IMR-90 (cell line): Measurements from ENCODE around the gene HS6ST2. TPM values are rescaled to one million over a fixed set of nuclear protein-coding genes. Genes with fewer than 3 reads are reported as not detected.

Experiments used
- ATAC-seq: fragments of 200-7000 bp; cut with Tn5 transposase; 2 replicates; pipeline ENCODE4 v1.9.1; 2020; ENCODE audit warnings: low read depth, mild to moderate bottlenecking, moderate library complexity
- BruUV-seq: library from RNA; stranded (reverse); fragments of 400-500 nt; replicated peaks from 2 replicates; lab custom pipeline; 2021; lab: Mats Ljungman, UMichigan
- CTCF ChIA-PET: fragments of 300-600 bp; formaldehyde crosslinking; extraction: SDS; loops from one replicate; lab custom pipeline; 2021; ENCODE audit warnings: antibody characterized with exemption; lab: Yijun Ruan, JAX
- POLR2A ChIA-PET: fragments of 300-600 bp; sonication (Branson Sonifier 250); formaldehyde crosslinking; loops from one replicate; lab custom pipeline; 2022; ENCODE audit warnings: antibody characterized with exemption; ENCODE audit not compliant: unreplicated experiment; lab: Charles Lee
- DNase-seq: peaks from one replicate; pipeline ENCODE4 v3.0.0; 2013
- H2AFZ ChIP-seq: replicated peaks from 2 replicates; pipeline ENCODE3; 2013; ENCODE audit warnings: low read length, mild to moderate bottlenecking; ENCODE audit not compliant: poor library complexity
- H2AK5ac ChIP-seq: 2 replicates; pipeline ENCODE4 v1.6.1; 2013; ENCODE audit warnings: low read depth, low read length, inconsistent platforms
- H2AK9ac ChIP-seq: replicated peaks from 2 replicates; pipeline ENCODE3; 2013; ENCODE audit warnings: mild to moderate bottlenecking, low read depth, low read length, moderate library complexity; ENCODE audit not compliant: poor library complexity
- H2BK120ac ChIP-seq: 2 replicates; pipeline ENCODE4 v1.6.1; 2013; ENCODE audit warnings: low read depth, low read length, inconsistent platforms
- H2BK15ac ChIP-seq: 3 replicates; pipeline ENCODE4 v1.6.1; 2013; ENCODE audit warnings: low read depth, low read length, inconsistent platforms
- H2BK20ac ChIP-seq: 2 replicates; pipeline ENCODE4 v1.6.1; 2013; ENCODE audit warnings: low read depth, mild to moderate bottlenecking, inconsistent platforms, low read length, moderate library complexity
- H2BK5ac ChIP-seq: 2 replicates; pipeline ENCODE4 v1.6.1; 2013; ENCODE audit warnings: mild to moderate bottlenecking, low read depth, low read length, inconsistent platforms; ENCODE audit not compliant: poor library complexity, severe bottlenecking
- H3K14ac ChIP-seq: replicated peaks from 2 replicates; pipeline ENCODE4 v1.6.1; 2013; ENCODE audit warnings: low read depth, low read length, inconsistent platforms
- H3K18ac ChIP-seq: 2 replicates; pipeline ENCODE4 v1.6.1; 2013; ENCODE audit warnings: low read depth, low read length, control low read depth
- H3K23ac ChIP-seq: 2 replicates; pipeline ENCODE4 v1.6.1; 2013; ENCODE audit warnings: low read depth, low read length, inconsistent platforms
- H3K27ac ChIP-seq: 2 replicates; pipeline ENCODE4 v1.5.1; 2013; ENCODE audit warnings: mild to moderate bottlenecking, control low read depth, low read length; ENCODE audit not compliant: insufficient read depth
- H3K27me3 ChIP-seq: 2 replicates; pipeline ENCODE4 v1.6.1; 2013; ENCODE audit warnings: low read length; ENCODE audit not compliant: control insufficient read depth, insufficient read depth
- H3K36me3 ChIP-seq: 2 replicates; pipeline ENCODE4 v1.6.1; 2013; ENCODE audit warnings: low read length, mixed read lengths; ENCODE audit not compliant: control insufficient read depth, insufficient read depth
- H3K4ac ChIP-seq: 2 replicates; pipeline ENCODE4 v1.6.1; 2013; ENCODE audit warnings: low read depth, low read length, inconsistent platforms
- H3K4me1 ChIP-seq: 2 replicates; pipeline ENCODE4 v1.6.1; 2013; ENCODE audit warnings: low read length, mixed read lengths; ENCODE audit not compliant: control insufficient read depth, insufficient read depth
- H3K4me2 ChIP-seq: 2 replicates; pipeline ENCODE4 v1.6.1; 2013; ENCODE audit warnings: low read depth, mild to moderate bottlenecking, control low read depth, low read length, moderate library complexity
- H3K4me3 ChIP-seq: 2 replicates; pipeline ENCODE4 v1.5.1; 2013; ENCODE audit warnings: low read depth, mild to moderate bottlenecking, control low read depth, low read length, moderate library complexity; ENCODE audit not compliant: insufficient read depth
- H3K56ac ChIP-seq: 2 replicates; pipeline ENCODE4 v1.6.1; 2013; ENCODE audit warnings: low read length, inconsistent platforms; ENCODE audit not compliant: insufficient read depth; ENCODE audit errors: extremely low read depth
- H3K79me1 ChIP-seq, 2 experiments: 2 replicates each; pipeline ENCODE4 v1.6.1; 2013; ENCODE audit warnings: low read length in 2 of 2, inconsistent platforms in 1 of 2, low read depth in 1 of 2
- H3K9ac ChIP-seq: 2 replicates; pipeline ENCODE4 v1.6.1; 2013; ENCODE audit warnings: low read depth, low read length, control low read depth
- H3K9me1 ChIP-seq: 2 replicates; pipeline ENCODE4 v1.6.1; 2013; ENCODE audit warnings: low read length, inconsistent platforms; ENCODE audit not compliant: insufficient read depth
- H3K9me3 ChIP-seq: 2 replicates; pipeline ENCODE4 v1.6.1; 2013; ENCODE audit warnings: low read length; ENCODE audit not compliant: control insufficient read depth, insufficient read depth
- H4K20me1 ChIP-seq: 2 replicates; pipeline ENCODE4 v1.6.1; 2013; ENCODE audit warnings: low read length, inconsistent platforms; ENCODE audit not compliant: insufficient read depth
- H4K5ac ChIP-seq: 2 replicates; pipeline ENCODE4 v1.6.1; 2013; ENCODE audit warnings: mild to moderate bottlenecking, low read depth, low read length, control low read depth
- H4K8ac ChIP-seq, 2 experiments: 2 replicates each; pipeline ENCODE4 v1.6.1; 2013; ENCODE audit warnings: low read depth in 2 of 2, low read length in 2 of 2, control low read depth in 1 of 2, inconsistent platforms in 1 of 2
- H4K91ac ChIP-seq: 2 replicates; pipeline ENCODE4 v1.6.1; 2013; ENCODE audit warnings: low read depth, low read length, inconsistent platforms; ENCODE audit not compliant: insufficient read depth
- BHLHE40 ChIP-seq: fragments of 150-350 bp; IDR thresholded peaks from 2 replicates; pipeline ENCODE4 v1.6.1; 2016; ENCODE audit warnings: mild to moderate bottlenecking, low read depth, low read length
- MAFK ChIP-seq: IDR thresholded peaks from 2 replicates; pipeline ENCODE4 v1.6.1; 2012; ENCODE audit warnings: low read depth, low read length, improper control_type of control experiment
- MXI1 ChIP-seq: IDR thresholded peaks from 2 replicates; pipeline ENCODE4 v1.6.1; 2012; ENCODE audit warnings: low read depth, mild to moderate bottlenecking, low read length, moderate library complexity, borderline replicate concordance
- RFX5 ChIP-seq: IDR thresholded peaks from 2 replicates; pipeline ENCODE4 v1.8.0; 2012; ENCODE audit warnings: low read depth, mild to moderate bottlenecking, low read length, moderate library complexity
- SMC3 ChIP-seq: fragments of 150-350 bp; IDR thresholded peaks from 2 replicates; pipeline ENCODE4 v1.6.1; 2016; ENCODE audit warnings: low read depth, mild to moderate bottlenecking, antibody characterized with exemption, low read length, moderate library complexity
- WGBS, 2 experiments: methylation state at CpG; one replicate each; pipeline versions ENCODE4 v1.1.5 to v1.1.7; 2013; ENCODE audit warnings: missing lambda C conversion rate in 2 of 2; ENCODE audit not compliant: insufficient read length in 1 of 2; ENCODE audit errors: extremely low coverage in 2 of 2; 5-methylcytosine and 5-hydroxymethylcytosine counted together
- dilution Hi-C: fragments of 300-500 bp; cut with HindIII; formaldehyde crosslinking; loops from one replicate; pipeline ENCODE4 v1.14.3; 2018; ENCODE audit warnings: low sequenced_read_pairs; ENCODE audit not compliant: unreplicated experiment
- in situ Hi-C: fragments of 300-500 bp; cut with MboI; formaldehyde crosslinking; loops from 3 replicates; pipeline ENCODE4 v1.14.3; 2019; ENCODE audit warnings: low sequenced_read_pairs, inconsistent platforms, mixed read lengths
- intact Hi-C: fragments of 100-400 bp; cut with micrococcal nuclease; formaldehyde crosslinking; loops from 2 replicates; pipeline ENCODE4 v1.10.0; 2022
- polyA plus RNA-seq, 3 experiments: library from polyadenylated mRNA; depleted of rRNA; stranded (reverse); fragments of >200 nt; gene quantifications; 2 replicates each; pipeline ENCODE4 v1.2.3, GENCODE V29; 2012; ENCODE audit warnings: low replicate concordance in 1 of 3
- total RNA-seq: library from RNA; depleted of rRNA; stranded (reverse); fragments of >200 nt; gene quantifications from 2 replicates; pipeline ENCODE4 v1.2.3, GENCODE V29; 2012
- TF ChIP-seq, protein P1 (sequence below): fragments of 150-350 bp; IDR thresholded peaks from 2 replicates; pipeline ENCODE4 v1.6.1; 2017; ENCODE audit warnings: mild to moderate bottlenecking, antibody characterized with exemption, low read length, low read depth

The HS6ST2 gene
- total and polyA plus RNA-seq, 2 of the 4 experiments (the other 2 are of a cell fraction) = not detected

DNA sequence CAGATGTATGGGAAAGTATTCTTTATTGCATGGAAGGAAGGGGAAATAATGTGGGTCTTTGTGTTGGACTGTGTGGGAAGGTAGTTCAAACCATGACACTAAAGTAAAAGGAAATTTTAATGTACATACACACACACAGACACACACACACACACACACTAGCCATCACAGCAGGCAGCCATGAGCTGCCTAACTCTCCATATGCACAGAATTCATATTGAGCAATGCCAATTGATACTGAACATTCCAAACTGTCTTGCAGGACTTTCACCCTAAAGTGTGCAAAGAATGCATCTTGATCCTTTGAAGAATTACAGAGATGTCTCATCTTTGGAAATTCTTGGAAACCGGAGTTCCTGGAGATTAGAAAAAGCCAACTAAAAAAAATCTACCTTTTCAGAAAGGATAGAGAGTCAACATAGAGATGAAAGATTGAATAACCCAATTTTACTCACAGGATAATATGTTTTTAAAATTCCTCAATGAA, 349.0 kb downstream of the HS6ST2 start:
- dilution Hi-C loops (no loop called here), intact Hi-C loops (no loop called here), in situ Hi-C loops (no loop called here)
- Histone ChIP-seq H2BK5ac (no peak overlapping the region), H3K56ac (no peak overlapping the region), H3K27ac (no peak overlapping the region), H4K20me1 (no peaks in the 10 kb centered on the region), H3K23ac (no peak overlapping the region), H3K27me3 (peaks cover 9% of the 10 kb centered on the region), H4K91ac (no peak overlapping the region), H3K14ac (no peak overlapping the region), H4K5ac (no peak overlapping the region), H2BK120ac (no peak overlapping the region), H2BK15ac (no peak overlapping the region), H3K4me2 (no peak overlapping the region), H3K9me3 (no peaks in the 10 kb centered on the region), H2AK5ac (no peak overlapping the region), H3K36me3 (no peaks in the 10 kb centered on the region), H3K79me1 (no peaks in the 10 kb centered on the region), H3K9ac (no peak overlapping the region), H2AK9ac (no peak overlapping the region), H3K9me1 (no peaks in the 10 kb centered on the region), H3K4ac (no peak overlapping the region), H4K8ac (no peak overlapping the region), H3K18ac (no peak overlapping the region), H2AFZ (no peak overlapping the region), H3K4me3 (no peak overlapping the region), H3K4me1 (no peaks in the 10 kb centered on the region), H2BK20ac (no peak overlapping the region)
- TF ChIP-seq MXI1 (no peak), BHLHE40 (no peak), MAFK (no peak), SMC3 (no peak), RFX5 (no peak)
- TF ChIP-seq, protein P1, sequence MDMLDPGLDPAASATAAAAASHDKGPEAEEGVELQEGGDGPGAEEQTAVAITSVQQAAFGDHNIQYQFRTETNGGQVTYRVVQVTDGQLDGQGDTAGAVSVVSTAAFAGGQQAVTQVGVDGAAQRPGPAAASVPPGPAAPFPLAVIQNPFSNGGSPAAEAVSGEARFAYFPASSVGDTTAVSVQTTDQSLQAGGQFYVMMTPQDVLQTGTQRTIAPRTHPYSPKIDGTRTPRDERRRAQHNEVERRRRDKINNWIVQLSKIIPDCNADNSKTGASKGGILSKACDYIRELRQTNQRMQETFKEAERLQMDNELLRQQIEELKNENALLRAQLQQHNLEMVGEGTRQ = no peak
- ChIA-PET POLR2A (no interaction called here), CTCF (no interaction called here)
- BruUV-seq = no TSS peak
- DNase-seq = no peak
- ATAC-seq = no peak
- WGBS, 2 experiments = no CpG with 5 or more reads among the region's 1 CpG
